Measurements from ENCODE around the gene STARD3.

The STARD3 gene

DNA sequence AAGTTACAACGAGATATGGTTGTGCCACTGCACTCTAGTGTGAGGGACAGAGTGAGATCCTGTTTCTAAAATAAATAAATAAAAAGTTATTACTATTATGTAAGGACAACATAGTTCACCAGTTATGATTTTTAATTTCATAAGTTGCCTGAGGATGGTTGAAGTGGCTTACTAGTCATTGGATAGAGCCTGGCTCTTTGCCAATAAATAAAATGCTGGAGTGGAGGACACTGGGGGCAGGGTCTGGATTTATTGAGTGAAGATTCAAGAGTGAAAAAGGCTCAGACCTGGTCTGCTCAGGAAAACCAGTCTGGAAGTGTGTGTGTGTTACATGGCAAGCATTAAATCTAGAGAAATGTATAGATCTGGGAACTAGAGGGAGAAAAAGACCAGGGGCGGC, 2.1 kb downstream of the STARD3 start:
- DNase-seq (ENCODE audit: low spot score) = no peak

DNA sequence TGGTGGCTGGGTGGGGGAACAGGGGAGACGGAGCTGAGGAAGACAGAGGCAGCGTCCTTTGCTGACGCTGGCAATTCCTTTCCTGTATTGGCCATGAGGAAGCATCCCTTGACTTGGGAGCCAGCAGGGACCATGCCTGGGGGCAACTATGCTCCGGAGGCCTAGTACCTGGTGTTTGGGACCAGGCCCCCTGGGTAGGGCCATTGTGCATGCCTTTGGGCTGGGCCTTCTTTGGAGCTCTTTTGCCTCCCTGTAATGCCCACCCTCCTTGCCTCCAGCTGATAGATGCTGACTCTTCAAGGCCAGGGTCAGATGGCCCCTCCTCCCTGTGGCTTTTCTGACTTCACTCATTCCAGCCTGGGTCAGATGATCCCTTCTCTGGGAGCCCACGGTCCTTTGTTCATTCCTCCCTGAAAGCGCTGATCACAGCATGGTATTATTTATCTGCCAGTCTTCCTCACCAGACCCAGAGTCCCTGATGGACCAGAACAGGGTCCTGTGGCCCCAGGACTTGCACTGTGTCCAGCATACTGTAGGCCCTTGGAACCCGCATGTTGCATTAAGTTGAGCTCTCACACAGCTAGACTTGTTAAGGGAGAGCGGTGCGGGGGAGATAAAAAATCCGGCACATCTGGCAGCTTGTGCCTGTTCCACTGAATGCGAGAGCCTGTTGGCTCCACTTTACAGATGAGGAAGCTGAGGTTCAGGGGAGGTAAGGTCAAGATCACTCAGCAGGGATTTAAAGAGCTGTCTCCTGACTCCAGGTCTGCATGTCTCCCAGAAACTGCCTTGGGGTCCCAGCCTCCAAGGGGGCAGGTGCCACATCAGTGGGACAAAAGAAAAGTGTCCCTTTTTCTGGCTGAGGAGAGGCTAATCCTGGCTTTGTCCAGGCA, 2.9 kb downstream of the STARD3 start:
- DNase-seq (ENCODE audit: low spot score) = no peak

DNA sequence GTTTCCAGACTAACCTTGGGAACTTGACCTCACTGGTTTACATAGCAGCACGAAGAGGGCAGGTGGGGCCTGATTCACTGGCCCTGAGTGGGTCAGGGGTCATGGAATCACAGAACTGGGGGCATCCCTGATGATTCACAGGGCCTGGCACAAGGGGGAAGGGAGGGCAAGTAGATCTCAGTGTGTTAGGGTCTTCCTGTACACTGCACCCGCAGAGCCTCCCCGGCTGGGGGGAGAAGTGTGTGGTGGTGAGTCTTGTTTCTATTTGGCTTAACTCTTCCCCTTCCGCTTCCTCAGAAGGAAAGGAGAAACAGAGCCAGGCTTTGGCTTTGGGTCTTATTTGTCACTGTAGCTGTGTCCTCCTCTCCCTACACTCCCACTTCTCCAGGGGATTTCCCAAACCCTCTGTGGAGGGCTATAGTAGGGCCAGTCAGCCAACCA, 3.7 kb downstream of the STARD3 start:
- DNase-seq (ENCODE audit: low spot score) = no peak

DNA sequence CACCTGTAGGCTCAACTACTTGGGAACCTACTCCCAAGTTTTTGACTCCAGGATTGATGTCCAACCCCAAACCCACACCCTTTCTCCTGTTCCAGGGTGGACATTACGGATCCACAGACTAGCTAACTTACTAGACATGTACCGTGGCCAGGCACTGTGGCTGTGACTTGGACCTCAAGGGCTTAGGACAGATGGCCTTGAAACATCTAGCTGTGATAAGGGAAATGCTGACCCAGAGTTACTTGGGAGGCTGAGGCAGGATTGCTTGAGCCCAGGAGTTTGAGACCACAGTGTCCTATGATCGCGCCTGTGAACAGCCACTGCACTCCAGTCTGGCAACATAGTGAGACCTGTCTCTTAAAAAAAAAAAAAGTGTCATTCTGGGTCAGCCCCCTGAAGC, 4.2 kb downstream of the STARD3 start:
- DNase-seq (ENCODE audit: low spot score) = no peak

DNA sequence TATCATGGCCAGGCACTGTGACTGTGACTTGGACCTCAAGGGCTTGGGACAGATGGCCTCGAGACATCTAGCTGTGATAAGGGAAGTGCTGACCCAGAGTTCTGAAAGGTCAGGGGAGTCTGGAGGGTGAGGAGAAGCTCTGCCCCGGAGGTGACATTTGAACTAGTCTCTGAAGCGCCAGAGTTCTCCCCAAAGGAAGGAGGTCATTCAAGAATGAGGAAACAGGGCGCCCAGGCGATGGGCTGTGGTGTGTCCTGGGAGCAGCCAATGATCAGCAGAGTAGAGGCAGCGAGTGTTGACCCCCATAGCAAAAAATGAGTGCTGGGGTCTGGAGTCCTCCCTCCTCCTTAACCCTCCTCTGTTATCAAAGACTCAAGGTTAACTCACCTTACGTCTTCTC, 4.9 kb downstream of the STARD3 start:
- DNase-seq (ENCODE audit: low spot score) = no peak

DNA sequence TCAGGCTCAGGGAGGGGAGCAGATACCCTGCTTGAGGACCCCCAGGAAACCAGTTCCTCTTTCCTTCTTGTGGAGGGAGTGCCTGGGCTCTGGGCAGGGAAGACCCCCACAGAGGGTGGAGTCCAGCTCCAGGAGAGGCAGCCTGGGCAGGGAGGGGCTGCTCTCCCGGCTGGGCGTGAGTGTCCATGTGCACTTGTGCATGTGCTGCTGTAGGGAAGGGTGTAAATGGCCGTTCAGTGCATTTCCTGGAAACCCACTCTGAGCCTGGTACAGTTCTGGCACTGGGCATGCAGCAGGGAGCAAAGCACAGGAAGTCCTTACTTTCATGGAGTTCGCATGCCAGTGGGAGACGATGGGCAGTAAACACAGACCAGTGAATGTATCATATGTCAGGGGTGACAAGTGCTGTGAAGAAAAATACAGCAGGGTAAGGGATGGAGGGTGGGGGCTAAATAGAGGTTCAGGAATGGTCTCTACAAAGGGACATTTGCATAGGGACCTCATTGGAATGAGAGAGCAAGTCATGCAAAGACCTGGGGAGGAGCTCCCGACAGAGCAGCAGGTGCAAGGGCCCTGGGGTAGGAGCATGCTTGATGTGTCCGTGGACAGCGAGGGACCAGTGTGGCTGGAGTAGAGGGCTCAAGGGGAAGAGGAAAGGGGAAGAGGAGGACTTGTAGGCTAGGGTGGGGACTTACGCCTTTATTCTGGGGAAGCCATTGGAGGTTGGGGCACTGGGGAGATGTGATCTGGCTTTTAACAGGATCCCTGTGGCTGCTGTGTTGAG, 5.5 kb downstream of the STARD3 start:
- DNase-seq (ENCODE audit: low spot score) = no peak

DNA sequence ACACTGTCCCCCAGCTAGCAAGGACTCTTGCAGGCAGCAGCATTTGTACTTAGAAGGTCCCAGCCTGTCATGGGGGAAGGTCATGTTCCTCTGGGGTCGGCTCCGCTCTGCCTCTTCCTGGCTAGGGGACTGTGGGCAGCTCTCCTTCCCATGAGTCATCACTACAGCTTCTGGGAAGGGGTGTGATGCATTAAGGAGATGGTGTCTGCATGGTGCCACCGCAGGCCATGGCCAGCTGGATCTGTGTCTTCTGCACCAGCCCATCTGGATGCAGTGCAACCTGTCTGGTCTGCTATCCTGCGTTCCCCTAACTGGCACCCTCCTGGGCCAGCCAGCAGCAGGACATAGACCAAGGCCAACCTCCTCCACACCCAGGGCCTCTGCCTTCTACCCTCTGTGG, 6.3 kb downstream of the STARD3 start:
- DNase-seq (ENCODE audit: low spot score) = no peak

DNA sequence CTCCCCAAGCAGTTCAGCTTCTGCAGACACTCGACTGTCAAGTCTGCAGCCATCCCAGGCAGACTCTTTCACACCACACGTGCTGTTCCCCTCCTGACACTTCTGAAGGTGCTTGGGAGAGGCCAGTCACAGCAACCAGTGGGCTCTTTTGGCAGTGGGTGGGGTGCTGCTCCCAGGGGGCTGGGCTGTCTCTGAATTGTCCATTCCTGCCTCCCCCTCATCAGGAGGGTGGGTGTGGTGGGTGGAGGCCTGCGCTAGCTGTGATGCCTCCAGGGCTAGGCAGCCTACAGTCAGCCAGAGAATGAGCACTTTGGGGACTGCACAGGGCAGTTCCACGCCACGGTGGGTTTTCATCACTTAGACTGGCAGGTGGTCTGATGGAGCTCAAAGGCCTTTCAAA, 10.3 kb downstream of the STARD3 start:
- no peak for DNase-seq (ENCODE audit: low spot score)

DNA sequence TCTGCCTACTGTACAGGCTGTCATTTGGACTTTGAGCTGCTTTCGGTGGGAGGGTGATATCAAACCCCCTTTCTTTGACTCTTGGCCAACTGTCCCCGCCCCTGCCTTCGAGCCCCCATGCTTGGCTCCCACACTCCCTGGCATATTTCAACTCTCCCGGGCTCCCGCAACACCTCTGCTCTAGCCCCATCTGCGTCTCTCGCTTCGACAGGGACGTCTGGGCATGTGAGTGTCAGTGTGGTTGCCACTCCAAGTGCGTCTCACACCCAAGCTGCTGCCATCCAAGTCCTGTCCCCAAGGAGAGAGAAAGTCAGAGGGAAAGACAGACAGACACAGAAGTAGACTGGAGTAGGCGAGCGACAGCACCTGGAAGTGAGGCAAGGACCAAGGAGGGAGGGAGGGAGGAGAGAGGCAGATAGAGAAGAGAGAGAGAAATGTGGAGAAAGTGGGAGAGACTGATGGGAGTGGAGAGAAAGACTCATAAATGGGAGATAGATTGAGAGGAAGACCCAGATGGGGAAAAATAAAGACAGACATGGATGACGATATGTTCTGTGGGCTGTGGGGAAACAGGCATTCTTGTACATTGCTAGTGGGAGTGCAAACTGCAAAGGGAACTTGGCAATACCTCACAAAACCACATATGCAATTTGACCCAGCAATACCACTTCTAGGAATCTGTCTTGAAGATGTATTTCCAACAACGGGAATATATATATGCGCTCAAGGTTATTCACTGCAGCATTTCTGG, 11.8 kb downstream of the STARD3 start:
- DNase-seq (ENCODE audit: low spot score) = no peak

DNA sequence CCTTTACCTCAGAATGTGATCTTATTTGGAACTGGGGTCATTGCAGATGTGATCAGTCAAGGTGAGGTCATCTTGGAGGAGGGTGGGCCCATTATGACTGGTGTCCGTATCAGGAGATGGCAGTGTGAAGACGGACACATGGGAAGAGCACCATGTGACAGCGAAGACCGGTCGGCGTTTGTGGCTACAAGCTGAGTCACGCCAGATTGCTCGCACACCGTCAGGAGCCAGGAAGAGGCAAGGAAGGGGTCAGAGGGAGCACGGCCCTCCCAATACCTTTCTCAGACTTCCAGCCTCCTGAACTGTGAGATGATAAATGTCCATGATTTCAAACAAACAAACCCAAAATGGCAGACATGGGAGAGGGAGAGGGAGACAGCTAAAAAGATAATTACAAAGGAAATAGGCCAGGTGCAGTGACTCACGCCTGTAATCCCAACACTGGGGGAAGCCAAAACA, 13.2 kb downstream of the STARD3 start:
- DNase-seq (ENCODE audit: low spot score) = no peak

DNA sequence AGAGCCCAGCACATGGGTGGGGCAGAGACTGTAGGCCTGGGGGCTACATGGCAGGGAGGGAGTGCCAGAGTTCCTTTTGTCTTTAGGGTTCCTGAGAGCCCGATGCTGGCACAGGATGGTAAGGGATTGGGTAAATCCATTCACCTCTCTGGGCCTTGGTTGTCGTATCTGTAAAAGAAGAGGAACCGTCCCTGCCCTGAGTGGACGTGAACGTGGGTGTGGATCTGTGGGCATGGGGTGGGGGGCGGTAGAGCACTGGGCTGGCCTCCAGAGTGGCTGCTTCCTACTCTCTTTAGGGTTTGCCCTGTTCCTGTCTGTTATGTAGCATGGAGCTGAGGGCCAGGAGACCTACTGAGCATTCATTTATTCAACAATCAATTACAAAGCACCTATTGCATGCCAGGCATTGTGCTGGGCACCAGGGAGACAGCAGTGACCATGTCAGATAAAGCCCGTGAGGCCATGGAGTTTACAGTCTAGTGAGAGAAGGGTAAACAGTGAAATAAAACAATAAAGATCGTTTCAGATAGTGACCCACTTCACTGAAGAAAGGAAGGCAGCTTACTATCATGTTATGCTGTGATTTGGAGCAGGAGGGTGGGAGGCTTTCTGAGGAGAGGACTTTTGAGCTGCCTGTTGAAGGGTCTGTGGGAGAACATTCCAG, 15.1 kb downstream of the STARD3 start:
- DNase-seq (ENCODE audit: low spot score) = no peak

DNA sequence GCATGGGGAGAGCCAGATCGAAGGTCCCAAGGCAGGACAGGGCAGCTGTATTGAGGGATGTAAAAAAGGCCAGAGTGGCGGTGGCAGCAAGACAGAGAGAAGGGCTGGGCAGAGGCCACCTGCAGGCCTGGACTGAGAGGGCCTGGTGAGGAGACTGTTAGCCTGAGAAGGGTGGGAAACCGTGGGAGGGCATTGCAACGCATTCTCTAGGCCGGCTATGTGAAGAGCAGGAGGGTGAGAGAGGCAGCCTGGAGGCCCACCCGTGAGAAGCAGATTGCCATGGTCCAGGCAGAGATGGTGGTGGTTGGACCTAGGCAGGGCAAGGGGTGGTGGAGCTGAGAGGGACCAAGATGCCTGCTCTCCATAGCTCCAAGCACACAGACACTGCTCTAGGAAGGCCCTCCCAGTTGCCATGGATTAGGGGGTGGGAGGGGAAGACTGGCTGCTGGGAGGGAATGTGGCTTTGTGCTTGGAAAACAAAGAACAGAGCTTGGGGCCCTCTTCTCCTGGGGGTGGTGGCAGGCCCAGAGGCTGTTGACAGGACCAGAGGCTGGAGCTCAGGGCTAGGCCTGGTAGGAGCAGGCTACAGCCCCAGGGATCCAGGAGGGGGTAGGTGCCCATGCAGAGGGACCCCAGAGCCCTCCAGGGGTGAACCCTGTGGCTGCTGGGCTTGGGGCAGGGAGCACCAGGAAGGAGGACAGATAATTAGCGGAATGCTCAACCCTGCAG, 15.8 kb downstream of the STARD3 start:
- DNase-seq (ENCODE audit: low spot score) = peak; percentile 48

DNA sequence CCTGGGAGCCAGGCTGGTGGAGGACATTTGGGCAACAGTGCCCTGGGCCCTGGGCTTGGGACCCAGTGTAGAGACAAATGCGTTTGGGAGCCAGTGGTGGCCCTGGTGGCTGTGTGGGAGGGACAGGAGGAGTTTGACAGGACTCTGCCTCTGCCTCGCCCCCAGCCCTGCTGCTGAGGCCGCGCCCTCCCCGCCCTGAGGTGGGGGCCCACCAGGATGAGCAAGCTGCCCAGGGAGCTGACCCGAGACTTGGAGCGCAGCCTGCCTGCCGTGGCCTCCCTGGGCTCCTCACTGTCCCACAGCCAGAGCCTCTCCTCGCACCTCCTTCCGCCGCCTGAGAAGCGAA, 16.3 kb downstream of the STARD3 start:
- no peak for DNase-seq (ENCODE audit: low spot score)

DNA sequence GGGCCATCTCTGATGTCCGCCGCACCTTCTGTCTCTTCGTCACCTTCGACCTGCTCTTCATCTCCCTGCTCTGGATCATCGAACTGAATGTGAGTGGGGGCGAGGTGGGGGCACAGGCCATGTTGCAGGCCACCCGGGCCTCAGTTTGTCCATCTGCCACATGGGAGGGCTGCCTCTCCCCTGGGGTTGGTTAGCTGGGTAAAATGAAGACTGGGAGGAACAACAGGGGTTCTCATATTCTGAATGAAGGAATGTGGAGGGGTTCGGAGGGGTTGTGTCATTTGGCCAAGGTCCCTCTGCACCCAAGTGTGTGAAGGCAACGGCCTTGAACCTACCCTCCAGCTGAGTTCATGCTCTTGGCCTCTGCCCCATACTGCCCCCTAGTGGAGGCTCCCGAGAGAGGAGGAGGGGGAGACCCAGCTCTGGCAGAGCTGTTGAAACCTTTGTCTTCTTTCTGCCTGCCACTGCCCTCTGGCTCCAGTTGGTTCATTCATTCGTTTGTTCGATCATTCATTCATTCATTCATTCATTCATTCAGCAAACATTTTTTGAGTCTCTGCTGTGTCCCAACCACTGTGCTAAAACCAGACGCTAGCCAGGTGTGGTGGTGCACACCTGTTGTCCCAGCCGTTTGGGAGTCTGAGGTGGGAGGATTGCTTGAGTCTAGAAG, 16.9 kb downstream of the STARD3 start:
- DNase-seq (ENCODE audit: low spot score) = peak; percentile 50

DNA sequence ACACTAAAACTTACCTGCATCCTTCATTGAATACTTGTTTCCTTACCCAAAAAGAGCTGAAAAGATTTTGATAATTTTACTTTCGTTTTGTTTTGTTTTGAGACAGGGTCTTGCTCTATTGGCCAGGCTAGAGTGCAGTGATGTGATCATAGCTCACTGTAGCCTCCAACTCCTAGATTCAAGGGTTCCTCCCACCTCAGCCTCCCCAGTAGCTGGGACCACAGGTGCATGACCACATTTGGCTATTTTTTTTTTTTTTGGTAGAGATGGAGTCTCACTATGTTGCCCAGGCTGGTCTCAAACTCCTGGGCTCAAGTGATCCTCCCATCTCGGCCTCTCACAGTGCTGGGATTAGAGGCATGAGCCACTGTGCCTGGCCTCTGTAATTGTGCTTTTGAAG, 18.2 kb downstream of the STARD3 start:
- no peak for DNase-seq (ENCODE audit: low spot score)

DNA sequence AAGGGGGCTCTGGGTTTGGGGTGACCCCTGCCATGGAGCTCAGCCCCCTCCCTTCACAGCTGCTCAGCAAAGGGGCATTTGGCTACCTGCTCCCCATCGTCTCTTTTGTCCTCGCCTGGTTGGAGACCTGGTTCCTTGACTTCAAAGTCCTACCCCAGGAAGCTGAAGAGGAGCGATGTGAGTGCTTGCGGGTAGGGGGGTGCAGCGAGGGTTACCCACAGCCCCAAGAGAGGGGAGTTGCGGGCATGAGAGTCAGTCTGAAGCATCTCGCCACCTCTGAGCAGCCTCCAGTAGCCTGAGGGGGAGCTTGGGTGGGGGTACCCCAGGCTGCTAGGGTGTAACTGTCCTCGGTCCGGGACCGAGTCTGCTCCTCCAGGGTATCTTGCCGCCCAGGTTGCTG, 21.4 kb downstream of the STARD3 start:
- DNase-seq (ENCODE audit: low spot score) = no peak

DNA sequence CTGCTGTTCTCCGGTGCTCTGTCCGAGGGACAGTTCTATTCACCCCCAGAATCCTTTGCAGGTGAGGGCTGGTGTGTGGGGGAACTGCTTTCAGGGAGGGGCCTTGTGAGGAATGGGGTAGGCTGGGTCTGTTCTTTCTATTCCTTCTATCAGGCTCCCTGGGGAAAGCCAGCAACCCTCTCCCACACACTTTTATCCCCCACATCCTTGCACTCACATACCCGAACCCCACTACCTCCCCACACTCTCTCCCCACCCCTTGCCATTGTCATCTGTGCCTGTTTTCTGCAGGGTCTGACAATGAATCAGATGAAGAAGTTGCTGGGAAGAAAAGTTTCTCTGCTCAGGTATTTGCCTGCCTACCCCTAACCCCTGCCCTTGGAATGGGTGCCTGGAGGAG, 21.8 kb downstream of the STARD3 start:
- DNase-seq (ENCODE audit: low spot score) = no peak

DNA sequence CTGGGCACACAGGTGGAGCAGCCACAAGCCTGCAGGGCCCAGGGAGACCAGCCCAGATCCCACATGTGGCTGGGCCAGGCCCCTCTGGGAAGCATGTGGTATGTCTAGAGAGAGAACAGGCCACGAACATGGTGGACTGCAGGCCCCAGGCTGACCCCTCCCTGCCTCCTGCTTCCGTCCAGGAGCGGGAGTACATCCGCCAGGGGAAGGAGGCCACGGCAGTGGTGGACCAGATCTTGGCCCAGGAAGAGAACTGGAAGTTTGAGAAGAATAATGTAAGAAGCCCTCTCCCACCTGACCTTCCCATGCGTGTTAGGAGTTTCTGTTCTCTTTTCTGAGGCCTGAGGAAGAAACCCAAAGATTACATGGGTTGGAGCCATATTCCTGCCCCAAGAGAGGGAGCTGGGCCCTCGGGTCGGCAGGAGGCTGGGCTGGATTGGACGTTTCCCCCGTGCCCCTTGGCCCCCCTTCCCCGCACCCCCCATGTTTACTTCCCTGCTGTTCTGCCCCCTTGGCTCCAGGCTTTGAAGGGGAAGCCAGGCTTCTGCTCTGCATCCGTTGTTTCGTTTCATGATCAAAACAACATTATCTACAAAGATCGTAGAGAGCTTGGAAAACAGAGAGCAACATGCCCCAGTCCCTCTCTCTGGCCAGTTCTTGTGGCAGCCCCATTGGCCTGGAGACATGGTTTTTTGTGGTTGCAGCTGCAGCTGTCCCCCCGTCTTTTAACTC, 22.5 kb downstream of the STARD3 start:
- DNase-seq (ENCODE audit: low spot score) = no peak

DNA sequence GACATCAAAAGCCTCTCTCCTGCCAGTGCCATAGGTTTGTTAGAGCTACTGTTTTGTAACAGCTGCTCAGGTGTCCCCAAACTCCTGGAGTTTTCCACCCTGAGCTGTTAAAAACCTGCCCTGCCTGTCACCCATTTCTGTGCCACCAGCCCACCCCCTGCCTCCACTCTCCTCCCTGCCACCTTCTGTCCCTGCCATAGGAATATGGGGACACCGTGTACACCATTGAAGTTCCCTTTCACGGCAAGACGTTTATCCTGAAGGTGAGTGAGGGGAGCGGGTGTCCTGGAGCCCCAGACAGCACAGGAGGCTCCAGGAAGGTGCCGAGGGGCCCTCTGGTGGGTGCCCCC, 23.0 kb downstream of the STARD3 start:
- DNase-seq (ENCODE audit: low spot score) = no peak
